Activated CD4-positive, CD25-positive, alpha-beta regulatory T cell (primary cell): ENCODE results near the gene MOCOS.

Experiments used
- DNase-seq, 4 experiments: peaks; one replicate each; lab custom pipeline; 2025; lab: John Stamatoyannopoulos, UW

The MOCOS gene

DNA sequence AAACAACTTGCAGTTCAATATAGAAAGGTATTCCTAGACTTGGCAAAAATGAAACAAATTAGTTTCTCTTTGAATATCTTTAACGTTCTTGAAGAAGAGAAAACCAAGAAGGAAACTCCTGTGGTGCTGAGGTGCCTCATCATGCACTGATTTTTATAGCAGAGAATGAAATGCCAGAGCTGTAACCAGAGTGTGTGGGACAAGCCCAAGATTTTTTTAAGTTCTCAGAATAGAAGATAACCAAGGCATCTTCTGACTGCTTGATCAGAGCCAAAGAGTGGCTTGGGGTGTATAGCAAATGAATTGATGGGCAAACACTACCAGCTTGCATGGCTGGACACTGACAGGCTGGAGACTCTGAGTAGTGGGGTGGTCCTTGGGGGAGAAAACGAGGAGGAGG, 118.1 kb downstream of the MOCOS start:
- no peak for DNase-seq

DNA sequence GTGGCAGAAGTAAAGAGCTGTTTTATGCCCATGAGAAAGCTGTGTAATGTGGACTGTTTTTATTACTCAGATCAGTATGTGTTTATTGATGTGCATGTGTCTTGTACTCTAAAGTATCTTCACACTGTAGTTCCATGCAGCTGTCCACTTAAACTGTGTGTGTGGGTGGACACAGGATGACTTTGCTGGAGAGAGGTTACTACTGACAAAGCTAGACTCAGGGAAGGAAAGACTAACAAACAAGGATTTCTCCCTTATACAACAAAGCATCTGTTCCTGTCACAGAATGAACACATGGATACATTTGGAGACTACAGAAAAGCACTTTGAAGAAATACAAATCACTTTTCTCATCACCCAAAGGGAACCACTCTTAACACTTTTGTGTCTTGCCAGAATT, 120.2 kb downstream of the MOCOS start:
- DNase-seq = no peak

DNA sequence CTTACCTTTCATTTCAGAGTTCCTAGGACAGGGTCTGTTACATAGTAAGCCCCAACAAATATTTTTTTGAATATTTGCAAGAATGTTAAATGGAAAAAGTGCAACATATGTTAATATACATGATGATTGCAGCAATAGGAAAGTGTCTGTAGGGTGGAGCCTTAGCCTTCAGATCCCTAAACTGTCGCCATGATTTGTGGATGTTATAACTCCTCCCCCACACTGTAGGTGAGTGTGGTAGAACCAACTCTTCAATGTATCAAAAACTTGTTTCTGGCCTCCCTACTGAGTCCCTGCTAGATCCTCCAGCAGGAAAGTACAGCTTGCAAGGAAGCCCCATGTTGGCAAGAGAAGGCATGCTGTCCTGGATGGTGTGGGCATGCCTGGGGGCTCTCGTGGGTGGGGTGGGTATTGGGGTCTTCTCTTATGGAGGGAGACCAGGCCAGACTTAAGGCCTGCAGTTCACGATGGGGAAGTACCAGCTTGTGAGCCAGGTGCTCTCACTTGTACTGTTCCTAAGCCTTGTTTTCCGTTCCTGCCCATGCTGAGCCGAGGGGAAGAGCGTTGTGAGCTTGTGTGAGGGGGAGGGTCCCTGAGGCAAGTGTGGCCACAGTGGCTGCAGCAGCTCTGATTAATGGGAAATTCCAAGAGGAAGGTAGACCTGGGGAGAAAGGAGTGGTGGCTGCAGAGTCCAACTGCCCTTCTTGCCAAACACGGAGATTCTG, 121.6 kb downstream of the MOCOS start:
- DNase-seq = no peak

DNA sequence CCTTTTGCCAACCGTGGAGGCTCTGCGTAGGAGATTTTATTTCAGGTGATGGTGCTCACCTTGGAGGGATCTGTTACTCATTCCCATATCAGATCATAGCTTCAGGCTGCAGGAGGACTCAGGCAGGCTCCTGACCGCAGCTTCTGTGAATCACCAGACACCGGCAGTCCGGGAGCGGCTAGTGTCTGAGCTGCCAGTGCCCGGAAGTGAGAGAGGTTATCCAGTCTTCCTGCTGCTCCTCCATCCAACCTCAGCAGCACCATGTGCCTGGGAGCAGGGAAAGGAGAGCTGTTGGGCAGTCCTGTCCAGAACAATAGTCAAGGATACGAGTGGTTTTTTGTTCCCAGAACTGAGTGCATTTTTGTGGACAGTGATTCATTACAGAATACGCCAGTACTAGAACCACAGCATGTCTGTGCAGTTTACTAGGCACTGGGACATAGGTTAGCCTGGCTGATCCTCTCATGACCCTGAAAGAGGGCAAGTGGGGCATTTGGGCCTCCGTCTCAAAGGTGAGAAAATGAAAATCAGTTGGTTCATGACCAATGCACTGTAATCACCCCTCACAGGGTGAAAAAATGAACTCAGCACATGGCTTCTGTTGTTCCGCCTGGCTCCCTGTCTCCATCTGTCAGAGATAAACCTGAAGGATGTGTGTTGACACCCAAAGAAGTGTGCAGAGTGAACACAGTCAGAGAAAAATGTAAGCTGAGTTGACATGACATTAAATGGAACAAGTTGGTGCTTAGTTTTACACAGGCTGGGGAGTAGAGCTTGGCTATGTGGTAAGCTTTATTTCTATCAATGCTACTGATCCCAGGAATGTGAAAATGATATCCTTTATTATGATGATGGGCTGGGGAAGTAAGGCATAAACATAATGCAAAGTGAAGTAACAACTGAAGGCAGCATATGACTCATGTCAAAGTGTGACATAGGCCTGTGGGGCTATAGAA, 122.4 kb downstream of the MOCOS start:
- no peak for DNase-seq

DNA sequence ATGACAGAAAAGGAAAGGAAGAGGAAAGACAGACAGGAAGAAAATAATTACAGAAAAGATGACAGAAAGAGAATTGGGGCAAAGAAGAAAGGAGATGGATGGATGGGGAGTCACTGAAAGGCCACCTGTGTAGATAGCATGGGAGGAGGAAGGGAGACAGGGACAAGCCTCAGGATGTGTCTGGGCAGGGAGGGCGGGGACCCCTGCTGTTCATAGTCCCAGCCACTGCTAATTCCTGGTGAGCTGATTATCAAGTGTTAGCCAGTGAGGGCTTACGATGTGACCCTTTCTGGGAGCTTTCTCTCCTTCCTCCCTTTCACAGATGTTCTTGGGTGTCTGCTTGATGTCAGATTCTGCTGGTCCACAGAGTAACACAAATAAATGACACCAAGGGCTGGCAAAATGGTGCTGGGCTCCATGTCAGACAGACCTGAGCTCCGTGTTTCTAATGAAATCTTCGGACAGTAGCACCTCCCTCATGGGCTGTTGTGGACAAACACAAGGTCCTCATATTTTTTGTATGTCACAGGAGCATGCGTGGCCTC, 123.8 kb downstream of the MOCOS start:
- no peak for DNase-seq

DNA sequence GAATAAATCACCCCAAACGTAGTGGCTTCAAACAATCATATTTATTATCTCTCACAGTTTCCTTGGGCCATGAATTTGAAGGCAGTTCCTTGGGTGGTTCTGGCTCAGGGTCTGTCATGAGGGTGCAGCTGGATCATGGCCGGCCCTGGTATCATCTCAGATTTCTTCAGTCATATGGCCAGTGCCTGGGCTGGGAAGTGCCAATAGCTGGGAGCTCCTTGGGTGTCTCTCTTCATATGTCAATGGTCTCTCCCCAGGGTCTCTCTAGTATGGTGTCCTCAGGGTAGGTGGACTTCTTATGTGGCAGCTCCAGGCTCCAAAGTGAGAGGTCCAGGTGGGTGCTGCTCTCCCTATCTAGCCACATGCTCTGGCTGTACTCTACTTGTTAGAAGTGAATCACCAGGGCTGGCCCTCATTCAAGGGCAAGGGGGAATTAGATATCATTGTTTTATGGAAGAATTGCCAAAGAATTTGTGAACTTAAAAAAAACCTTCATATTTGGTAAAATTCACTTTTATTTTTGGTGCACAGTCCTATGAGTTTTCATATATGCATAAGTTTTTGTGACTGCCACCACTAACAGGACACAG, 125.6 kb downstream of the MOCOS start:
- no peak for DNase-seq

DNA sequence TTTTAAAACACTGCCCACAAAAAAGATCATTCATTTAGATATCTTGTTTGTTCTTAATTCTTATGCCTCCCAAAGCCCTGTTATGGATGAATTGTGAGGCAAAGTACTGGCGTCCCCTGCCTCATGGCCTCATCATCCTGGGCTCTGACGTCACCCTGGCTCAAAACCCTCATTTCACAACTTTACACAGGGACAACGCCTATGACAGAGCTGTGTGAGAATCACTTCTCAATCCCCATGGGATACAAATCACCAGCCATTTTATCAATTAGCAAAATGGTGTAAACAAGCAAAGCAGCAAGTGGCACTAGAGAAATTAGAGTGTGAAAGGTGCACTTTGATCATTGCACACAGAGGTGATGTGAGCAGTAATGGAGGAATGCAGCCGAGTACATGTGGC, 126.8 kb downstream of the MOCOS start:
- no peak for DNase-seq

DNA sequence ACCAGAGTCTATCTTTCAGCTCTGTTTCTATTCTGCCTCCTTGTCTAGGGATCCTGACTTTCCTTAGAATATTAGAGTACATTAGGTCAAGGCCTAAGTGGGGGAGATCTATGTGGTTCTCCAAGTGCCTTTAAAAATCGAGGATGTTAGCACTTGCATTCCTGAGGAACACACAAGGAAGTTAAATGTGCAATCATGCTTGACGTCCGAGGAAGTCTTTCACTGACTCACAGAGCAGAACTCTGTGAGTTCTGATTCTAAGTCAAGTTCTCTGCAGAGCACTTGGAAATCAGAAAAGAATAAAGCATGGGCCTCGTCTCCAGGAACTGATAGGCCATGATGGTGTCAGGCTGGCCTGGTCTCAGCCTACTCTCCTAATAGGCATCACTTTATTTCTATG, 127.5 kb downstream of the MOCOS start:
- no peak for DNase-seq

DNA sequence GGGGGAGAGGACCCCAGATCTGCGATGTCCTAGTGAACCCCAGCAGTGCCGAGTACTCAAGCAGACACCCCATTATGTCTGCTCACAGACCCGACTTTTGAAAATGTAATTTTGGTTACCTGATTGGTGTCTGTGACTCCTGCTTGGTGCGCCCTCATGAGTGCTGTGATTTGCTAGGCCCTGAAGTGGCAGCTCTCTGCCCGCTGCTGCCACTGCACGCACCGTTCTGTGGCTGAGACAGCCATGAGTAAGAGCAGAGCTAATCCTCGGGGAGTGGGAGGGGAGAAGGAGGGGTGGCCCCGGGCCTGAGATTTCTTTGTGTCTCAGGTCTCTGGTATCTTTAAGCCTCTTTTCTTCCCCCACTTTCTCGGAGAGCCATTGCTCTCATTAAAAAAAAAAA, 128.4 kb downstream of the MOCOS start:
- DNase-seq = no peak

DNA sequence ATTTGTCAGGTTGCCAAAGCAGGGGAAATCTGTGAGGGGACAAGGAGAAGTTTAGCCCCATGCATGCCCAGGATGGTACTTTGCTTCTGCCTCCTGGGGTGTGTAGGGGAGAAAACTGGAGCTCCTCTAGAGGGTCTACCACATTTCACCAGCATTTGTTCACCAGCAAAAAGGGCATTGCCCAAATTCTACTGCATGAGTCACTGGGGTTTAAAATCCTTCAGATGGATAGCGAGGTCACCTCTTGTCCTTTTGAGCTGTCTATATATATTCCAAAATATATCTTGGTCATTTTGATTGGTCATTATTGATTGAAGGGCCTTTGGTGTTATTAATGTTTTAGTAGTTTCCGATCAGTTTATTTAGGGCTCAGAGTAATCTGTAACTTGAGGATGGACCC, 128.9 kb downstream of the MOCOS start:
- DNase-seq = no peak
